IMR-90 (cell line): ENCODE data around the gene CACNA1G. TPM values are rescaled to one million over a fixed set of nuclear protein-coding genes. Genes with fewer than 3 reads are reported as not detected.

Experiments used
- ATAC-seq: fragments of 200-7000 bp; cut with Tn5 transposase; 2 replicates; pipeline ENCODE4 v1.9.1; 2020; ENCODE audit warnings: low read depth, mild to moderate bottlenecking, moderate library complexity
- BruUV-seq: library from RNA; stranded (reverse); fragments of 400-500 nt; replicated peaks from 2 replicates; lab custom pipeline; 2021; lab: Mats Ljungman, UMichigan
- CTCF ChIA-PET: fragments of 300-600 bp; formaldehyde crosslinking; extraction: SDS; loops from one replicate; lab custom pipeline; 2021; ENCODE audit warnings: antibody characterized with exemption; lab: Yijun Ruan, JAX
- POLR2A ChIA-PET: fragments of 300-600 bp; sonication (Branson Sonifier 250); formaldehyde crosslinking; loops from one replicate; lab custom pipeline; 2022; ENCODE audit warnings: antibody characterized with exemption; ENCODE audit not compliant: unreplicated experiment; lab: Charles Lee
- DNase-seq: peaks from one replicate; pipeline ENCODE4 v3.0.0; 2013
- H2AFZ ChIP-seq: replicated peaks from 2 replicates; pipeline ENCODE3; 2013; ENCODE audit warnings: low read length, mild to moderate bottlenecking; ENCODE audit not compliant: poor library complexity
- H2AK5ac ChIP-seq: 2 replicates; pipeline ENCODE4 v1.6.1; 2013; ENCODE audit warnings: low read depth, low read length, inconsistent platforms
- H2AK9ac ChIP-seq: replicated peaks from 2 replicates; pipeline ENCODE3; 2013; ENCODE audit warnings: mild to moderate bottlenecking, low read depth, low read length, moderate library complexity; ENCODE audit not compliant: poor library complexity
- H2BK120ac ChIP-seq: 2 replicates; pipeline ENCODE4 v1.6.1; 2013; ENCODE audit warnings: low read depth, low read length, inconsistent platforms
- H2BK15ac ChIP-seq: 3 replicates; pipeline ENCODE4 v1.6.1; 2013; ENCODE audit warnings: low read depth, low read length, inconsistent platforms
- H2BK20ac ChIP-seq: 2 replicates; pipeline ENCODE4 v1.6.1; 2013; ENCODE audit warnings: low read depth, mild to moderate bottlenecking, inconsistent platforms, low read length, moderate library complexity
- H2BK5ac ChIP-seq: 2 replicates; pipeline ENCODE4 v1.6.1; 2013; ENCODE audit warnings: mild to moderate bottlenecking, low read depth, low read length, inconsistent platforms; ENCODE audit not compliant: poor library complexity, severe bottlenecking
- H3K14ac ChIP-seq: replicated peaks from 2 replicates; pipeline ENCODE4 v1.6.1; 2013; ENCODE audit warnings: low read depth, low read length, inconsistent platforms
- H3K18ac ChIP-seq: 2 replicates; pipeline ENCODE4 v1.6.1; 2013; ENCODE audit warnings: low read depth, low read length, control low read depth
- H3K23ac ChIP-seq: 2 replicates; pipeline ENCODE4 v1.6.1; 2013; ENCODE audit warnings: low read depth, low read length, inconsistent platforms
- H3K27ac ChIP-seq: 2 replicates; pipeline ENCODE4 v1.5.1; 2013; ENCODE audit warnings: mild to moderate bottlenecking, control low read depth, low read length; ENCODE audit not compliant: insufficient read depth
- H3K27me3 ChIP-seq: 2 replicates; pipeline ENCODE4 v1.6.1; 2013; ENCODE audit warnings: low read length; ENCODE audit not compliant: control insufficient read depth, insufficient read depth
- H3K36me3 ChIP-seq: 2 replicates; pipeline ENCODE4 v1.6.1; 2013; ENCODE audit warnings: low read length, mixed read lengths; ENCODE audit not compliant: control insufficient read depth, insufficient read depth
- H3K4ac ChIP-seq: 2 replicates; pipeline ENCODE4 v1.6.1; 2013; ENCODE audit warnings: low read depth, low read length, inconsistent platforms
- H3K4me1 ChIP-seq: 2 replicates; pipeline ENCODE4 v1.6.1; 2013; ENCODE audit warnings: low read length, mixed read lengths; ENCODE audit not compliant: control insufficient read depth, insufficient read depth
- H3K4me2 ChIP-seq: 2 replicates; pipeline ENCODE4 v1.6.1; 2013; ENCODE audit warnings: low read depth, mild to moderate bottlenecking, control low read depth, low read length, moderate library complexity
- H3K4me3 ChIP-seq: 2 replicates; pipeline ENCODE4 v1.5.1; 2013; ENCODE audit warnings: low read depth, mild to moderate bottlenecking, control low read depth, low read length, moderate library complexity; ENCODE audit not compliant: insufficient read depth
- H3K56ac ChIP-seq: 2 replicates; pipeline ENCODE4 v1.6.1; 2013; ENCODE audit warnings: low read length, inconsistent platforms; ENCODE audit not compliant: insufficient read depth; ENCODE audit errors: extremely low read depth
- H3K79me1 ChIP-seq, 2 experiments: 2 replicates each; pipeline ENCODE4 v1.6.1; 2013; ENCODE audit warnings: low read length in 2 of 2, inconsistent platforms in 1 of 2, low read depth in 1 of 2
- H3K9ac ChIP-seq: 2 replicates; pipeline ENCODE4 v1.6.1; 2013; ENCODE audit warnings: low read depth, low read length, control low read depth
- H3K9me1 ChIP-seq: 2 replicates; pipeline ENCODE4 v1.6.1; 2013; ENCODE audit warnings: low read length, inconsistent platforms; ENCODE audit not compliant: insufficient read depth
- H3K9me3 ChIP-seq: 2 replicates; pipeline ENCODE4 v1.6.1; 2013; ENCODE audit warnings: low read length; ENCODE audit not compliant: control insufficient read depth, insufficient read depth
- H4K20me1 ChIP-seq: 2 replicates; pipeline ENCODE4 v1.6.1; 2013; ENCODE audit warnings: low read length, inconsistent platforms; ENCODE audit not compliant: insufficient read depth
- H4K5ac ChIP-seq: 2 replicates; pipeline ENCODE4 v1.6.1; 2013; ENCODE audit warnings: mild to moderate bottlenecking, low read depth, low read length, control low read depth
- H4K8ac ChIP-seq, 2 experiments: 2 replicates each; pipeline ENCODE4 v1.6.1; 2013; ENCODE audit warnings: low read depth in 2 of 2, low read length in 2 of 2, control low read depth in 1 of 2, inconsistent platforms in 1 of 2
- H4K91ac ChIP-seq: 2 replicates; pipeline ENCODE4 v1.6.1; 2013; ENCODE audit warnings: low read depth, low read length, inconsistent platforms; ENCODE audit not compliant: insufficient read depth
- BHLHE40 ChIP-seq: fragments of 150-350 bp; IDR thresholded peaks from 2 replicates; pipeline ENCODE4 v1.6.1; 2016; ENCODE audit warnings: mild to moderate bottlenecking, low read depth, low read length
- CEBPB ChIP-seq: IDR thresholded peaks from 2 replicates; pipeline ENCODE4 v1.6.1; 2012; ENCODE audit warnings: low read depth, low read length, improper control_type of control experiment
- CHD1 ChIP-seq: IDR thresholded peaks from 2 replicates; pipeline ENCODE4 v1.6.1; 2012; ENCODE audit warnings: low read depth, low read length, improper control_type of control experiment
- CTCF ChIP-seq: conservative IDR thresholded peaks from 2 replicates; pipeline ENCODE4 v1.5.1; 2012; ENCODE audit warnings: mild to moderate bottlenecking, low read depth, low read length, improper control_type of control experiment
- ELK1 ChIP-seq: fragments of 150-350 bp; IDR thresholded peaks from 2 replicates; pipeline ENCODE4 v1.6.1; 2016; ENCODE audit warnings: low read depth, mild to moderate bottlenecking, low read length, moderate library complexity, borderline replicate concordance
- FOS ChIP-seq: fragments of 150-350 bp; IDR thresholded peaks from 2 replicates; pipeline ENCODE4 v1.6.1; 2016; ENCODE audit warnings: low read depth, low read length
- MAFK ChIP-seq: IDR thresholded peaks from 2 replicates; pipeline ENCODE4 v1.6.1; 2012; ENCODE audit warnings: low read depth, low read length, improper control_type of control experiment
- MAZ ChIP-seq: IDR thresholded peaks from 2 replicates; pipeline ENCODE4 v1.6.1; 2012; ENCODE audit warnings: low read depth, mild to moderate bottlenecking, low read length, improper control_type of control experiment, moderate library complexity, borderline replicate concordance
- MXI1 ChIP-seq: IDR thresholded peaks from 2 replicates; pipeline ENCODE4 v1.6.1; 2012; ENCODE audit warnings: low read depth, mild to moderate bottlenecking, low read length, moderate library complexity, borderline replicate concordance
- NFE2L2 ChIP-seq: fragments of 150-350 bp; IDR thresholded peaks from 2 replicates; pipeline ENCODE4 v1.6.1; 2016; ENCODE audit warnings: low read depth, mild to moderate bottlenecking, low read length
- POLR2A ChIP-seq: IDR thresholded peaks from 2 replicates; pipeline ENCODE4 v1.6.1; 2012; ENCODE audit warnings: mild to moderate bottlenecking, low read depth, low read length
- RAD21 ChIP-seq: IDR thresholded peaks from 2 replicates; pipeline ENCODE4 v1.6.1; 2012; ENCODE audit warnings: low read length, improper control_type of control experiment
- RCOR1 ChIP-seq: IDR thresholded peaks from 2 replicates; pipeline ENCODE4 v1.6.1; 2012; ENCODE audit warnings: mild to moderate bottlenecking, low read length, improper control_type of control experiment; ENCODE audit not compliant: insufficient replicate concordance
- RFX5 ChIP-seq: IDR thresholded peaks from 2 replicates; pipeline ENCODE4 v1.8.0; 2012; ENCODE audit warnings: low read depth, mild to moderate bottlenecking, low read length, moderate library complexity
- SMC3 ChIP-seq: fragments of 150-350 bp; IDR thresholded peaks from 2 replicates; pipeline ENCODE4 v1.6.1; 2016; ENCODE audit warnings: low read depth, mild to moderate bottlenecking, antibody characterized with exemption, low read length, moderate library complexity
- USF2 ChIP-seq: fragments of 150-350 bp; IDR thresholded peaks from 2 replicates; pipeline ENCODE4 v1.6.1; 2017; ENCODE audit warnings: mild to moderate bottlenecking, antibody characterized with exemption, low read length, low read depth
- WGBS, 2 experiments: methylation state at CpG; one replicate each; pipeline versions ENCODE4 v1.1.5 to v1.1.7; 2013; ENCODE audit warnings: missing lambda C conversion rate in 2 of 2; ENCODE audit not compliant: insufficient read length in 1 of 2; ENCODE audit errors: extremely low coverage in 2 of 2; 5-methylcytosine and 5-hydroxymethylcytosine counted together
- dilution Hi-C: fragments of 300-500 bp; cut with HindIII; formaldehyde crosslinking; loops from one replicate; pipeline ENCODE4 v1.14.3; 2018; ENCODE audit warnings: low sequenced_read_pairs; ENCODE audit not compliant: unreplicated experiment
- in situ Hi-C: fragments of 300-500 bp; cut with MboI; formaldehyde crosslinking; loops from 3 replicates; pipeline ENCODE4 v1.14.3; 2019; ENCODE audit warnings: low sequenced_read_pairs, inconsistent platforms, mixed read lengths
- intact Hi-C: fragments of 100-400 bp; cut with micrococcal nuclease; formaldehyde crosslinking; loops from 2 replicates; pipeline ENCODE4 v1.10.0; 2022
- polyA plus RNA-seq, 3 experiments: library from polyadenylated mRNA; depleted of rRNA; stranded (reverse); fragments of >200 nt; gene quantifications; 2 replicates each; pipeline ENCODE4 v1.2.3, GENCODE V29; 2012; ENCODE audit warnings: low replicate concordance in 1 of 3
- total RNA-seq: library from RNA; depleted of rRNA; stranded (reverse); fragments of >200 nt; gene quantifications from 2 replicates; pipeline ENCODE4 v1.2.3, GENCODE V29; 2012

CACNA1G gene
- total and polyA plus RNA-seq, 2 of the 4 experiments (the other 2 are of a cell fraction), result under 0.01 to 0.03 TPM

GRCh38 chr17:50602836-50603235 is 42.3 kb downstream of the CACNA1G start:
- BruUV-seq, result no TSS peak
- H3K4me1 ChIP-seq, result peaks cover 8% of the 10 kb centered on the region; the same call in 1 of the 2 replicates
- no peaks in the 10 kb centered on the region for H3K9me3 ChIP-seq
- H3K56ac ChIP-seq, result no peak overlapping the region
- H4K5ac ChIP-seq, result no peak overlapping the region
- H2AK5ac ChIP-seq, result no peak overlapping the region
- in situ Hi-C loops (no loop called here), intact Hi-C loops (no loop called here), dilution Hi-C loops (no loop called here)
- no peak overlapping the region for H3K14ac ChIP-seq
- no peak overlapping the region for H3K4me3 ChIP-seq
- H2BK15ac ChIP-seq, result no peak overlapping the region
- CTCF ChIA-PET, result interaction anchor here (0.5 kb wide), 1 partner anchor 20 kb away, joined by 3 read pairs; no protein-coding TSS in a partner anchor
- no peak overlapping the region for H3K9ac ChIP-seq
- H3K23ac ChIP-seq, result no peak overlapping the region
- H2AK9ac ChIP-seq, result no peak overlapping the region
- no peaks in the 10 kb centered on the region for H3K36me3 ChIP-seq
- no peak overlapping the region for H3K18ac ChIP-seq
- no peak overlapping the region for H2AFZ ChIP-seq
- no peak overlapping the region for H3K4ac ChIP-seq
- DNase-seq, result no peak
- H2BK120ac ChIP-seq, result no peak overlapping the region
- H4K8ac ChIP-seq, result no peak overlapping the region
- H3K9me1 ChIP-seq, result no peaks in the 10 kb centered on the region
- 91% methylated on average over 9 of the region's 18 CpGs; no CpG with 5 or more reads in 1 of the 2 experiments for WGBS, 2 experiments
- no peak overlapping the region for H3K27ac ChIP-seq
- no peaks in the 10 kb centered on the region for H4K20me1 ChIP-seq
- H3K4me2 ChIP-seq, result no peak overlapping the region
- TF ChIP-seq RAD21, result no peak
- no peak for TF ChIP-seq MAZ
- no peak for TF ChIP-seq RFX5
- no peak for TF ChIP-seq CTCF
- TF ChIP-seq CEBPB, result no peak
- no peak for TF ChIP-seq FOS
- TF ChIP-seq NFE2L2, result no peak
- TF ChIP-seq MAFK, result no peak
- no peak for TF ChIP-seq CHD1
- no peak for TF ChIP-seq POLR2A
- no peak for TF ChIP-seq MXI1
- no peak for TF ChIP-seq ELK1
- no peak for TF ChIP-seq RCOR1
- no peak for TF ChIP-seq USF2
- no peak for TF ChIP-seq BHLHE40
- no peak for TF ChIP-seq SMC3
- no peak overlapping the region for H2BK5ac ChIP-seq
- no peaks in the 10 kb centered on the region for H3K79me1 ChIP-seq
- POLR2A ChIA-PET, result no interaction called here
- peaks cover 53% of the 10 kb centered on the region for H3K27me3 ChIP-seq
- H2BK20ac ChIP-seq, result no peak overlapping the region
- no peak overlapping the region for H4K91ac ChIP-seq
- ATAC-seq, result no peak
